GM18499 (cell line): ENCODE results near the gene PIAS4.

ENCODE experiments used
- ATAC-seq: cut with Tn5 transposase; IDR thresholded peaks from one replicate; pipeline ENCODE4 v1.9.1; 2021; ENCODE audit warnings: moderate number of reproducible peaks; ENCODE audit not compliant: insufficient read depth, unreplicated experiment

PIAS4 gene

DNA sequence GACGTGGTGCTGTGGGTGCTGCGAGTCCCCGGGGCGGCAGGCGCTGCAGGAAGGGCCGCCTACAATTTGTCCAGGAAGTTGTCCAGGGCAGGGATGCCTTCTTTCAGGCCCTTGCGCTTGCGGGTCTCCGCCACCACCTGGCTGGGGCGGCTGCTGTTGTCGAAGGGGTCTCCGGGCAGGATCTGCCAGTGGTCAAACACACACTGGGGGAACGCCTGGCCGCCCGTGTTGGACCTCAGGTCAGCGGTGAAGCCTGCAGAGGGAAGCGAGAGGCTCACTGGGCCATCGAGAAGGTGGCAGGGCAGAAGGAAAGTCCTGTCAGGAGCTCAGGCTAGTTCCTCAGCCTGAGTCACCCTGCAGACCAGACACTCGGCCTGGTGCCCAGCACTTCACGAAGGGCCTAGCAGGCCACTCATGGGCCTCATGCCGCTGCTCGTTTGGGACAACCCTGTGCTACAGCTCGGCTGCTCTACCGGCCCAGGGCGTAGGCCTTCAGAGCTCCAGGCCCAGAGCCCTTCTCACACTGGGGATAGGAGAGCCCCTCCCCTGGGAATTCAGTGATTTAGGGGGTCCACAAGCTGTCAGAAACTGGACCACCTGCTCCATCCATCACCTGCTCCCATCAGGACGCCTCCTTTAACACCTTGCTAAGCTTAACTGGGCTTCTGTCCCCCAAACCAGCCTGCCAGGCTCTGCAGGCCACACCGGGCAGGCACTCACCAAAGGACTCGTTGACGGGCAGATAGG lies 30.9 kb upstream of the PIAS4 start:
- no peak for ATAC-seq

DNA sequence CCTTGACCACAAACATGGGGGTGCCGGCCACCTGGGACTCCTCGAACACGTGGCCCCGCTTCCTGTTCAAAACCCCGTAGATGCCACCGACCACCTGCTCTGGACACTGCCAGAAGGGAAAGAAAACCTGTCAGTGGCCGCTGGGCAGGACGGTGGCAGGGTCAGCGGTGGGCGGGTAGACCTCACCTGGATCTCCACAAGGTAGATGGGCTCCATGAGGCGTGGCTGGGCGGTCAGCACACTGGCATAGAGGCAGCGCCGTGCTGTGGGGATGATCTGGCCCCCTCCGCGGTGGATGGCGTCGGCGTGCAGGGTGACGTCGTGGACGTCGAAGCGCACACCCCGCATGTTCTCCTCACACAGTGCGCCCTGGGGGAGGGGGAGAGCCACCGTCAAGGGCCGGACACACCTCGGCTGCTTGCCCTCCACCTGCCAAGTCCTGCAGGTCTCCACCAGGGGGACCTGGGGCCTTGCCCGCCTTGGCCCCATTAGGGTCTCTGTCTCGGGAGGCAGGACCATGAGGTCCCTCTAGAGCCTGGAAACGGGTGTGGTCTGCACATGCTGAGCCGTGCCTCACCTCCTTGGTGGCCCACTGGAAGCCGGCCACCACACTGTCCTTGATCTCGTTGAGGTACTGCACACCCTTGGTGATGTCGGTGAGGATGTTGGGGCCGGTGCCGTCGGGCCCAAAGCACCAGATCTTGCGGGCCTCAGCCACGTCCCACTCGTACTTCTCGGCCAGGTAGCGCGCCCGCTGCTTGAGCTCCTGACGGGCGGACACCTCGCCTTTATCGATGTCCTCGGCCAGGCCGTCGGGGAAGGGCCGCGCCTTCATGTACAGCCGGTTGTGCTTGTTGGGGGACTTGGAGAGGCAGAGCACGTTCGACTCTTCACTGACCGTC lies 30.0 kb upstream of the PIAS4 start:
- ATAC-seq, result no peak

DNA sequence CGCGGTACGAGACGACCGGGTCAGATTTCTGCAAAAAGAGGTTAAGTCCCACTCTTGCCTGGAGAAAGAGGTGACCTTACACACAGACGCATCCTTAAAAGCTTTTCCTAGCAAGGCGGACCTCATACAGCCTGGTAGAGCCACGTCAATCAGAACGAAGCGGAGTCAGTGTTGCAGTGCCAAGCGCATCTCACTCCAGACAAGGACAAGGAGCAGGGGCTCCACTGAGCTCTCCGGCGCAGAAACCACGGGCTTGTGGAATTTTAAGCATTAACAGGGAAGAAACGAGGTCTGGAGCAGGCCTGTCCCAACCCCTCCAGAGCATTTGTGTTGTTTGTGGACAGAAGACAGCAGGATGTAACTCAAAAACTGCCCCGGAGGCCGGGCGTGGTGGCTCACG lies 29.4 kb upstream of the PIAS4 start:
- no peak for ATAC-seq

- ATAC-seq, result no peak
Measured at GRCh38 chr19:3979289-3979673, 28.3 kb upstream of the PIAS4 start.

DNA sequence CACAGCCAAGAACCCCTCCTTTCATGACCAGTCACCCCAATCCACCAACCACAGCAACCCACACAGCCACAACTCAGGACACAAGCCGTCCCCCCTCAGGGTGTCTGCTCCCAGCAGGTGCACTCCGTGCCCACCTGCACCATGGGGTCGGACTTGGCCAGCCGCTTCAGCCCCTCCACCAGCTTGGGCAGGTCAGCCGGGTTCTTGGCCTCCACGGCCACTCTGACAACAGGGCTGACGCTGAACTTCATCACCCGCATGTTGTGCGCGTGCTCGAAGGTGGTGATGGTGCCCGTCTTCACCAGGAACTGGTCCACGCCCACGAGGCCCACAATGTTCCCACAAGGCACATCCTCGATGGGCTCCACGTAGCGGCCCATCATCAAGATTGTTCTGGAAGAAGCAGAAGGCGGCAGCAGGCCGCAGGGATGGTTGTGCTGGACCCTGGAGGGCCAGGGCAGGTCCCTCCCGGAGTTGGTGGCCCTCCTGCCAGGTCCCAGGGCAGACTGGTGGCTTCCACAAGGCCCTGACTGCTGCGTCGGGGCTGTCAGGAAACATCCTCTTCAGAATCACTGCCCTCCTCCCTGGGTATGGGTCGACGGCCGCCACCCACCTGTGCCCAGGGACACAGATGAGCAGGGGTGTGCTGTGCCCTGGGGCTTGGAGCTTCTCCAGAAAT lies 27.7 kb upstream of the PIAS4 start:
- ATAC-seq, result no peak

- ATAC-seq, result no peak
Measured at GRCh38 chr19:3980353-3981251, 26.9 kb upstream of the PIAS4 start.

- ATAC-seq, result no peak
Measured at GRCh38 chr19:3981373-3981735, 26.2 kb upstream of the PIAS4 start.

DNA sequence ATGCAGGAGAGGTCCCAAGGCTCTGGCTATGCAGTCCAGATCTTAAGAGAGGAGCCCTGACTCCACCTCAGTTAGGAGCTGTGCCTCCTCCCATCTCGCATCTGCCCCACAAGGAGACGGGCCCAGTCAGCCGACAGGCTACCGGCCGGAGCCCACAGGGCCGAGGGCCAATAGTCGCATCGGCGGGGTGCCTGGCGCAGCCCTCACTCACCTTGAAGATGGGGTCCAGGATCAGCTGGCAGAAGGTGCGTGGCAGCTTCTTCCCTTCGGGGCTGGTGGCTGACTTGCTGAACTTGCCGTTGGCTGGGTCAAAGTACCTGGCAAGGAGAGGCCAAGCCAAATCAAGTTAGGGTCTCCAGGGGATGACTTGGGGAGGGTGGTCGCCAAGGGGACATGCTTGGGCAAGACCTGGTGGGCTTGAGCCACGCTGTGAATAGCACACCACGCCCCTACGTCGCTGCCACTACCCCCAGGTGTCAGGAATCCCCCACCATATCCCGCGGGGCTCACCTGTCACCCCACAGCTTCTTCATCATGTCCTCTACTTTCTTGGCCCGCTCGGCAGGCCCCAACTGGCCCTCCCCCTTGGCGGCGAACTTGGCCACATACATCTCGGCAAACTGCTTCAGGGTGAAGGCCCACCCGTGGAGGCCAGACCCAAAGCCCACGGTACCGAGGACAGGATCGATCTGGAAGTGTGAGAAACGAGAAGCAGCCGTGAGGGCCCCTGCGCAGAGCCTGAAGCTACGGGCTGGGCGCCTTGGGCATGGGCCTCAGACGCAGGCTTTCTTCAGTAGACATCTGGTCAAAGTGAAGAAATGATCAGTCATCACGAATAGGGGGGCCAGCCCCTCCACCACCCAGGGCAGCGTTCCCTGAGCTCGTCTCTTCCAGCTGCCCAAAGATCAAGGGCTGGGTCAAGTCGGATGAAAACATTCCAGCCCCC lies 25.5 kb upstream of the PIAS4 start:
- ATAC-seq, result no peak

- ATAC-seq, result no peak
Measured at GRCh38 chr19:3982701-3983541, 24.6 kb upstream of the PIAS4 start.

DNA sequence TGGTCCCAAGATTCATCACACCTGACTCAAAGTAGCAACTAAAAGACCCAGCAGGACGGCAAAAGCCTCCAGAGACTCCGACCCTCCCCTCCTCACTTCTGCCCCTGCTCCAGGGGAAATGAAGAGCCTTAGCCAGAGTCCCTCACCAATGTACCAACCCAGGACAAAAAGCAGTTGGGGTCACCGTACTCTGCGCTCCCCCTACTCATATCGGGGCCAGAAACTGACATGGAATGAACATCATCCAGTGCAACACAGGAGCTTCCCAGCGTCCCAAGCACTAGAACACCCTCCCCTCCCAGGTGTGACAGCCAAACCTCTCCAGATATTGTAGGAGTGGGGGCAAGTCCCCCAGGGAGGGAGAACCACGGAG lies 24.0 kb upstream of the PIAS4 start:
- ATAC-seq, result no peak

GRCh38 chr19:3983936-3984583 lies 23.5 kb upstream of the PIAS4 start:
- no peak for ATAC-seq

DNA sequence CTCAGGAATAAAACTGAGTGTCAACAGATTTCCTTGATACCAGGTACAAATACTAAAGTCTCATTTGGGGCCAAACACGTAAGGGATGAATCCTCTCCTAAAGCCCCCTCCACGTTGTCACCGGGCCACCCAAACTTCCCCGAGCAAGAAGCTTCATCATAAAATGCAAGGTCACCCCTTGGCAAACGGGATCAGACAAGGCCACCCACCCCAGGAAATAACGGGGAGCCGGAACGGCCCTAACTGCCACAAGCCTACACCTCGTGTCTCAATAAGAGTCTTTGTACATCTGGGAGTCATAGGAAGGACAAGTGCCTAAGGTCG lies 23.0 kb upstream of the PIAS4 start:
- ATAC-seq, result no peak

GRCh38 chr19:3984908-3985642 lies 22.5 kb upstream of the PIAS4 start, which contains the start of gene EEF2:
Gene EEF2, minus strand, starts transcription at chr19:3985463. Its CDS starts 83 bp downstream, at chr19:3985380.
- ATAC-seq, result no peak

DNA sequence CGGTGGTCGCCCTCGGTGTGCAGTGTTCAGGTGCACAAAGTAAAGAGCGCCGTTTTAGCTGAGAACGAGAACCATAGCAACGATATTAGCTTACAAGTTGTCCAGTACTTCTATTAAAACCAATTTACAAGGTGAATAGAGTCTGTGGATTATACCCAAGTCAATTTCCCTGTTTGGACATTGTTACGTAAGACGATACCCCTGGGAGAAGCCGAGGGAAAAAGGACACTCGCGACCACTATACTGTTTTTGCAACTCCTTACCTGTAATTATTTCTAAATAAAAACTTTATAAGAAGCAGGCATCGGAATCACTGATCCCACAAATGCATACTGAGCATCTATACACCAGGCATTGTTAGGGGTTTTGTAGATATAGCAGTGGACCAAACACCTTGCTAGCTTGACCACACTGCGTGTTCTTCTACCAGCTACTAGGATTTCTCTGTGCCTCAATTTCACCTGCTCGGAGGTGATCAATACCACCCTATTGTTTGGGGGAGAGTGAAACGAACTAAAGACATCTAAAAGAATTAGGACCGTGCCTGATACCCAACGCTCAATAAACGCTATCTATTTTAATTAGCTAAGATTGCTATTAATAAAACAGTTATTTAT lies 21.8 kb upstream of the PIAS4 start:
- ATAC-seq, result no peak

GRCh38 chr19:3986260-3987041 lies 21.1 kb upstream of the PIAS4 start:
- no peak for ATAC-seq
